Fibroblast of villous mesenchyme (primary cell): ENCODE data around the gene DDT. TPM values are rescaled to one million over a fixed set of nuclear protein-coding genes. Genes with fewer than 3 reads are reported as not detected.
"Not testable (repeated sequence)": the region's sequence is repeated elsewhere in the genome, so short reads cannot be mapped to it uniquely, and the experiment has no call there.

Experiments used
- DNase-seq: peaks from one replicate; pipeline ENCODE4 v3.0.0-alpha.2; 2010; ENCODE audit warnings: low read depth
- H3K4me3 ChIP-seq: 2 replicates; pipeline ENCODE4 v1.5.1; 2011; ENCODE audit warnings: low read depth, mild to moderate bottlenecking, low read length
- total RNA-seq: library from RNA; depleted of rRNA; stranded (reverse); fragments of >200 nt; gene quantifications from 2 replicates; pipeline ENCODE4 v1.2.3, GENCODE V29; 2012
- TF ChIP-seq, protein P1 (sequence below): IDR thresholded peaks from 2 replicates; pipeline ENCODE4 v1.5.1; 2012; ENCODE audit warnings: low read depth, mild to moderate bottlenecking, low read length; ENCODE audit not compliant: insufficient read depth

Gene DDT
- total RNA-seq, 1 donor = 88.9 TPM

DNA sequence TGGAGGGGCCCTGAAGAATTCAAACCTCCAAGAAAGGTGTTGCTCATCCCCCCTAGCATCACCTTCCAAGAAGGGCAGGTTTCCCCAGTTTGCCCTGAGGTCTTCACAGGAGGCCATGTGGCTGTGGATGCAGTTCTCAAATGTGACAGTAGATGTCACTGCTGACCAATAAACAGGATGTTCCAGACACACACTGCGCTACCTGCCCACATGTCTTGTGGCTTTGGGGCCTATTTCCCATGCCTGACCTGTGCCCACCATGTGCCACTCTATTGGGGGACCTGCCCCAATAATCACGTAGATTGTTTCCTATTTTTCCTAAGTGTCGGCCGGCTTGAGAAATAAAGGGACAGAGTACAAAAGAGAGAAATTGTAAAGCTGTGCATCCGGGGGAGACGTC is 10.2 kb upstream of the DDT start:
- H3K4me3 ChIP-seq = no peak overlapping the region
- peak; percentile 47 for DNase-seq
- TF ChIP-seq, protein P1, sequence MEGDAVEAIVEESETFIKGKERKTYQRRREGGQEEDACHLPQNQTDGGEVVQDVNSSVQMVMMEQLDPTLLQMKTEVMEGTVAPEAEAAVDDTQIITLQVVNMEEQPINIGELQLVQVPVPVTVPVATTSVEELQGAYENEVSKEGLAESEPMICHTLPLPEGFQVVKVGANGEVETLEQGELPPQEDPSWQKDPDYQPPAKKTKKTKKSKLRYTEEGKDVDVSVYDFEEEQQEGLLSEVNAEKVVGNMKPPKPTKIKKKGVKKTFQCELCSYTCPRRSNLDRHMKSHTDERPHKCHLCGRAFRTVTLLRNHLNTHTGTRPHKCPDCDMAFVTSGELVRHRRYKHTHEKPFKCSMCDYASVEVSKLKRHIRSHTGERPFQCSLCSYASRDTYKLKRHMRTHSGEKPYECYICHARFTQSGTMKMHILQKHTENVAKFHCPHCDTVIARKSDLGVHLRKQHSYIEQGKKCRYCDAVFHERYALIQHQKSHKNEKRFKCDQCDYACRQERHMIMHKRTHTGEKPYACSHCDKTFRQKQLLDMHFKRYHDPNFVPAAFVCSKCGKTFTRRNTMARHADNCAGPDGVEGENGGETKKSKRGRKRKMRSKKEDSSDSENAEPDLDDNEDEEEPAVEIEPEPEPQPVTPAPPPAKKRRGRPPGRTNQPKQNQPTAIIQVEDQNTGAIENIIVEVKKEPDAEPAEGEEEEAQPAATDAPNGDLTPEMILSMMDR = peak; percentile 74

DNA sequence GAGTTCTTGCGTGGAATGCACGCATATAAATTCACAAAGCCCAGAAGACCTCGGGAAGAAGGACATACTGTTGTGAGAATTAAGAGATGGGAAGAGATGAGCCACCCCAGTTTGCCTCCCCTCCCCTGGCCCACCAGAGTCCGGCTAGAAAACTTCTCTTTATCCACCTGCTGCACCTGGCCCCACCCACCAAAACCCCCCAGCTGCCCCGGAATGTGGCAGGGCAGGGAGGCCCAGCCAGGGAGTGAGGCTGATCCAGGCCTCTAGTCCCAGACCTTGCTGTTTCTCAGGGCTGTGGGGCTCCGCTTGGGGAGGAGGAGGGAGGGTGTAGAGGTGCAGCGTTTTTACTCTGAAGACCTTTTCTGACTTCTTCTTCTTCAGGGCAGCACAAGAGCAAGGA is 6.3 kb upstream of the DDT start:
- not testable (repeated sequence) for DNase-seq, H3K4me3 ChIP-seq

DNA sequence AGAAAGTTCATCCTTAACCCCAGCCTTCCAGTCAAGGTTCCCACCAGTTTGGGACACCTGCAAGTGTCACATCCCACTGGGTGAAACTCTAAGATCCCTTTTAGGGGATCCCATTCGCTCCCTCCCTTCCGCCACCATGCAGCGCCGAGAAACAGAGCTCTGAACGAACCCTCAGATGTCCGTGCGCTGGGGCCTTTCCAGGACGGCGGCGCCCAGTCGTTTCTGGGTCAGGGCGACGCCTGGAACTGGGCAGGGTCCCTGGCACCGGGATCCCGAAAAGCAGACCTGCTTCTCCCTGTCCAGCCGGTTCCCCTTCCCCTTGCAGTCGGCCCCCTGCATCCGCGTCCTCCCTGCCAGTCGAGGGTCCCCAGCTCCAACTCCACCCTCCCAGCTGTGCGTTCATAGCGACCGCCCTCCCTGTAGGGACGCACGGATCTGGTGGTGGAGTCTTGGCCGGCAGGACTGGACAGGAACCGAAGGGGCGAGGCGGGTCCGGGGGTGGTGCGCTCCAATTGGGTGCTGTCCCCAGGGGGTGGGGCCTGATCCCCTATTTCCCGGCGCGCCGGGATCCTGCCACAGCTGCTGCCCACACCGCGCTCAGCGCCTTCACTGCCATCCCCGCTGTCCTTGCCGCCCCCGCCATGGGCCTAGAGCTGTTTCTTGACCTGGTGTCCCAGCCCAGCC is 5.5 kb upstream of the DDT start, which contains the start of gene GSTT2:
TSS of gene GSTT2 (plus strand) at position 578 of the 684 bp plus-strand sequence.
- not testable (repeated sequence) for DNase-seq, H3K4me3 ChIP-seq

DNA sequence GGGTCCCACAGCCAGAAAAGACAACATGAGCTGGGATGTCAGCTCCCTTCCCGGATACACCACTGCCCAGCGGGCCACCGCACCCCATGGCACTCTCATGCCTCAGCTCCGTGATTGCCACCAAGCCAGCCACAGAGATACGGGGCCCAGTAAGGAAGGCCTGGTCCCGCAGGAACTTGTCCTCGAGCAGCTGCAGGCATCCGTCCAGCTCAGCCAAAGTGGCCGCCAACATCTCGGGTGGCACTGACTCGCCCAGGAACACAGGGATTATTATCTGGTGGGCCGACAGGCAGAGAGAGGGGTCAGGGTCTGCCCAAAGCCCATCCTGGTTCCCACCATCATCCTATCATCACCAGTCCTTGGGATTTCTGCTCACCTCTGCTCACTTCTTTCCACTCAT is 3.1 kb upstream of the DDT start:
- H3K4me3 ChIP-seq, DNase-seq: not testable (repeated sequence)

DNA sequence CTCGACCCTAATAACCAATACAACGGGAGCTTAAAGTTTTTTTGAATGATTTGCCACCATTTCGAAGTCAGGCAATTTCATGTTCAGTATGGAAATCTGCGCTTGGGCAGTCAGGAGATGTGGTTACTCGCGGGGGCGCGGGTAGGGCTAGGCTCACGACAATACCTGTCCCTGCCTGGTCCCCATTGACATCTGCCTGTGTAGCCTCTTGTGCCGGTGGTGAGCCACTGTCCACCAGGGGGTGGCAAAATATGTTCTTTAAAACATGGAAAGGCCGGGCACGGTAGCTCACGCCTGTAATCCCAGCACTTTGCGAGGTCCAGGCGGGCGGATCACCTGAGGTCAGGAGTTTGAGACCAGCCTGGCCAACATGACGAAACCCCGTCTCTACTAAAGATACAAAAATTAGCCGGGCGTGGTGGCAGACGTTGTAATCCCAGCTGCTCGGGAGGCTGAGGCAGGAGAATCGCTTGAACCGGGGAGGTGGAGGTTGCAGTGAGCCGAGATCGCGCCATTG is 653 bp upstream of the DDT start:
- DNase-seq, H3K4me3 ChIP-seq: not testable (repeated sequence)

DNA sequence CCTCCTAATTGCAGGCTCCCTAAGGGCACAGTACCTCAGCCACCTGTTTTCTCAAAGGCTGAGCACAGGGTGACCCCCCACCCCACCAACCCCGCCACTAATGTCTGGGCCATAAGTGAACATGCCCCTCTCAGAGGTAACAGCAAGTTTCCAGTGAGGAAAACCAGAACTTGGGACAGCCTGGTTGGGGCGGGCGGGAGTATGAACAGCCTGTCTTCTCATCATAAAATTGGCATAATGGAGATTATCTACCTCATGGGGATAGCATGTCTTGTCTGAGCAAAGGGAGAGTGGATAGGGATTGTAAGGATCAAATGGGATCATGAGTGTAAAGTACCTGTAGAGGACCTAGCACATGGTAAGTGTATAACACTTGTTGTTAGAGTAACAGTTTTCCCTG is 2.3 kb downstream of the DDT start:
- not testable (repeated sequence) for H3K4me3 ChIP-seq, DNase-seq

DNA sequence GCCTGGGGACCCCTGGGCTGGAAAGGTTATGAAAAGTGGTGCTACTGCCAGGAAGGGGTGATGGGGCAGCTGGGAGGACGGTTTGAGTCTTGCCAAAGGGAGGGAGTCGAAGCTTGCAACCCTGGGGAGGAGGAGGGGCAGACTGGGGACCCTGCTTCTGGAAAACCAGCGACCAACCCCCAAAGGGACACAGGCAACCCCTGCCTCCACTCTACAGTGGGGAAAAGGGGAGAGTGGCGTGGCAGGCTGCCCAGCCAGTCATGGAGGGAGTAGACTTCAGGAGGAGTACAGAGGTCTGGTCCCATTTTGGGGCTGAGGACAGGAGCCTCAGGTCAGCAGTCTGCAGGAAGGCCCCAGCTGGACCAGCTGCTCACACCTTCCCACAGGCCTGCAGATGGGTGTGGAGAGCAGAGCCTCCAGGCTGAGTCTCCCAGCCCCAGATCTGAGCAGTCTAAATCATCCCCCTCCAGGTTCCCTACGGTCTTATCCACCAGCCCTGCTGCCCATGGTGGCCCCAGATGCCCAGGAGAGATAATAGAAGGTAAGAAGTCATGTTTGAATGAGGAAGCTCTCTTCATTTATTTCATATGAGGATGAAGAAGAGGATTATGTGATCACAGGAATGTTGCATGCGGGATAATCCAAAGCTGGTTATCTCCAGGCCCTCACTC is 3.3 kb downstream of the DDT start:
- TF ChIP-seq, protein P1 = no peak
- DNase-seq = no peak
- no peak overlapping the region for H3K4me3 ChIP-seq

DNA sequence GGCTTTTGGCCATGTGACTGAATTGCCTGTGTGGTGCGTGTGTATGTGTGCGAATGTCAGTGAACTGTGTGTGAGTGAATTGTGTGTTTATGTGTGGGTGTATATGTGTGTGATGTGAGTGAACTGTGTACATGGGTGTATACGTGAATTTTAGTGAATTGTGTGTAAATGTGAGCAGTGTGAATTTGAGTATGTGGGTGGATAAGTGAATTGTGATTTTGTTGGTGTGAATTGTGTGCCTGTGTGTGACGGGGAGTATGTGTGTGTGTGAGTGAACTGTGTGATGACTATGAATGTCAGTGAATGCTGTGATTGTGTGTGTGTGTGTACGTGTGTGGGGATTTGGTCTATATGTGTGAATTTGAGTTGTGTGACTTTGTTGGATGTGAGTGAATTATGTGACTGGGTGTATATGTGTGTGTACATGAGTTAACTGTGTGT is 4.0 kb downstream of the DDT start:
- DNase-seq = no peak
- TF ChIP-seq, protein P1 = no peak
- no peak overlapping the region for H3K4me3 ChIP-seq

DNA sequence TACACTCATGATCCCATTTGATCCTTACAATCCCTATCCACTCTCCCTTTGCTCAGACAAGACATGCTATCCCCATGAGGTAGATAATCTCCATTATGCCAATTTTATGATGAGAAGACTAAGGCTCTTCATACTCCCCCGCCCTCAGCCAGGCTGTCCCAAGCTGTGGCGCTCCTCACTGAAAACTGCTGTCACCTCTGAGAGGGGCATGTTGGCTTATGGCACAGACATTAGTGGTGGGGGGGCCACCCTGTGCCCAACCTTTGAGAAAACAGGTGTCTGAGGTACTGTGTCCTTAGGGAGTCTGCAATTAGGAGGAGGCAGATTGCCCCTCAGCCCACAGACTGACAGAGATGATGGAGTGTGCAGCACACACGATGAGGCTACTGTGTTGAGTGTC is 5.2 kb downstream of the DDT start:
- DNase-seq = no peak
- H3K4me3 ChIP-seq = no peak overlapping the region
- TF ChIP-seq, protein P1 = no peak

DNA sequence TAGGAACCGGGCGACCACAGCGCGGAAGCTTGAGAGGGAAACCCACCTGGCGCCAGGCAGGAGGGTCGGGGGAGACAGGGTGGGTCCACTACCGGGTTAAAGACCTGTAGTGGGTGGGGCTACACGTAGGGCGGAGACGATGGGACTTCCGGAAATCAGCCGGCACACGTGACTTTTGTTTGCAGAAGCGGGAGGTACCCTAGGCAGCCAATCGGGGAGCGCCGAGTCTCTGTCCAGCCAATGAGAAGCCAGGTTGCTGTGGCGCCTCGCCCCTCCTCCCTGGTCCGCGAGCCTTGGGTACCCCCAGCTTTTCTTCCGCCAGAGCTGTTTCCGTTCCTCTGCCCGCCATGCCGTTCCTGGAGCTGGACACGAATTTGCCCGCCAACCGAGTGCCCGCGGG is 7.7 kb downstream of the DDT start, which contains the start of gene DDTL:
TSS of gene DDTL (plus strand) at position 321 of the 400 bp plus-strand sequence. CDS start at position 348, 27 bp downstream.
- DNase-seq, H3K4me3 ChIP-seq: not testable (repeated sequence)

DNA sequence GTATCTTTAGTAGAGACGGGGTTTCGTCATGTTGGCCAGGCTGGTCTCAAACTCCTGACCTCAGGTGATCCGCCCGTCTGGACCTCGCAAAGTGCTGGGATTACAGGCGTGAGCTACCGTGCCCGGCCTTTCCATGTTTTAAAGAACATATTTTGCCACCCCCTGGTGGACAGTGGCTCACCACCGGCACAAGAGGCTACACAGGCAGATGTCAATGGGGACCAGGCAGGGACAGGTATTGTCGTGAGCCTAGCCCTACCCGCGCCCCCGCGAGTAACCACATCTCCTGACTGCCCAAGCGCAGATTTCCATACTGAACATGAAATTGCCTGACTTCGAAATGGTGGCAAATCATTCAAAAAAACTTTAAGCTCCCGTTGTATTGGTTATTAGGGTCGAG is 8.1 kb downstream of the DDT start:
- DNase-seq = not testable (repeated sequence)

DNA sequence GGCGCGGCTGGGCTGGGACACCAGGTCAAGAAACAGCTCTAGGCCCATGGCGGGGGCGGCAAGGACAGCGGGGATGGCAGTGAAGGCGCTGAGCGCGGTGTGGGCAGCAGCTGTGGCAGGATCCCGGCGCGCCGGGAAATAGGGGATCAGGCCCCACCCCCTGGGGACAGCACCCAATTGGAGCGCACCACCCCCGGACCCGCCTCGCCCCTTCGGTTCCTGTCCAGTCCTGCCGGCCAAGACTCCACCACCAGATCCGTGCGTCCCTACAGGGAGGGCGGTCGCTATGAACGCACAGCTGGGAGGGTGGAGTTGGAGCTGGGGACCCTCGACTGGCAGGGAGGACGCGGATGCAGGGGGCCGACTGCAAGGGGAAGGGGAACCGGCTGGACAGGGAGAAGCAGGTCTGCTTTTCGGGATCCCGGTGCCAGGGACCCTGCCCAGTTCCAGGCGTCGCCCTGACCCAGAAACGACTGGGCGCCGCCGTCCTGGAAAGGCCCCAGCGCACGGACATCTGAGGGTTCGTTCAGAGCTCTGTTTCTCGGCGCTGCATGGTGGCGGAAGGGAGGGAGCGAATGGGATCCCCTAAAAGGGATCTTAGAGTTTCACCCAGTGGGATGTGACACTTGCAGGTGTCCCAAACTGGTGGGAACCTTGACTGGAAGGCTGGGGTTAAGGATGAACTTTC is 13.0 kb downstream of the DDT start, which contains the start of gene GSTT2B:
TSS of gene GSTT2B (minus strand) at position 112 of the 688 bp plus-strand sequence. CDS start at position 48, 64 bp downstream.
- not testable (repeated sequence) for DNase-seq, H3K4me3 ChIP-seq

More for the DNA sequence above, 8.1 kb downstream of the DDT start:
- H3K4me3 ChIP-seq = not testable (repeated sequence)
